K562 (cell line): ENCODE data around the gene WDR64.

Experiments
- SAFB2 ChIP-seq: fragments of 200-400 bp; formaldehyde crosslinking; IDR thresholded peaks from 2 replicates; pipeline ENCODE4 v1.6.1; 2018; ENCODE audit warnings: borderline replicate concordance, low read length, low read depth, moderate library complexity; ENCODE audit not compliant: severe bottlenecking
- SIX5 ChIP-seq, 2 experiments: IDR thresholded peaks; 2 replicates each; pipeline ENCODE4 v1.6.1; 2011; ENCODE audit warnings: low read length in 2 of 2, borderline replicate concordance in 1 of 2, low read depth in 1 of 2, mild to moderate bottlenecking in 1 of 2, moderate library complexity in 1 of 2; ENCODE audit not compliant: insufficient read depth in 1 of 2

DNA sequence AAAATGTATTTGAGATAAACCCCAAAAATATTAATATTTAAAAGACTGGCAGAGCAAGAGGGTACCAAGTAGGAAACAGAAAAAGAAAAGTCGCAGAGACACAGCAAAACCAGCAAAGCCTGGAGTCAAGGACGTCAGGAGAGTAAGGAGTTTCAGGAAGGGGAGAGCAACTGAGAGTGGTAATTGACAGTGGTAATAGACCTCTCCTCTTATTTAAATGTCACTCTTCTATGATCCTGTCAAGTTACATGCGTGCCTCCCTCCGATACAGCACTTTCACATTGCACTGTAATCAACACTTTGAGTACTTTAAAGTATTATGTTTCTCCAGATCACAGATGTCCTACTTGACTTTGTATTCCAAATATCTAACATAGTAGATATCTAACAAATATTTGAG is 113.3 kb downstream of the WDR64 start:
- no peak for TF ChIP-seq SAFB2
- no peak for TF ChIP-seq SIX5 (IDR thresholded peaks at IDR 0.05; ENCODE audit: borderline replicate concordance in 1 of 2, insufficient read depth in 1 of 2, low read depth in 1 of 2, low read length in 2 of 2)
